CD14-positive monocyte (primary cell): Measurements from ENCODE around the gene AGFG2. TPM values are rescaled to one million over a fixed set of nuclear protein-coding genes. Genes with fewer than 3 reads are reported as not detected.
"Not testable (repeated sequence)": the region's sequence is repeated elsewhere in the genome, so short reads cannot be mapped to it uniquely, and the experiment has no call there.

Source experiments
- DNase-seq, 3 donors: peaks; one replicate each; pipeline ENCODE4 v3.0.0-alpha.2; 2011 to 2022
- H2AFZ ChIP-seq: 2 replicates; pipeline ENCODE4 v1.6.0; 2012; ENCODE audit warnings: mild to moderate bottlenecking, low read depth, low read length, inconsistent platforms; ENCODE audit not compliant: insufficient read depth, poor library complexity, severe bottlenecking
- H3K27ac ChIP-seq, 2 donors: 1 replicate in 1 of 2; 2 replicates in 1 of 2; pipeline ENCODE4 v1.5.1; 2012 to 2013; ENCODE audit warnings: low read length in 2 of 2, control low read depth in 1 of 2, inconsistent platforms in 1 of 2, low read depth in 1 of 2, mild to moderate bottlenecking in 1 of 2
- H3K27me3 ChIP-seq, 2 donors: one replicate each; pipeline versions ENCODE4 v1.6.0 to v1.6.1; 2011 to 2013; ENCODE audit warnings: low read length in 2 of 2; ENCODE audit not compliant: control insufficient read depth in 2 of 2, insufficient read depth in 2 of 2
- H3K36me3 ChIP-seq, 2 donors: replicated peaks in 1 of 2; 1 replicate in 1 of 2; 2 replicates in 1 of 2; pipeline versions ENCODE4 v1.5.1 to v1.6.1; 2012 to 2013; ENCODE audit warnings: low read length in 2 of 2, control low read depth in 1 of 2, inconsistent platforms in 1 of 2, mild to moderate bottlenecking in 1 of 2; ENCODE audit not compliant: insufficient read depth in 2 of 2, control insufficient read depth in 1 of 2
- H3K4me1 ChIP-seq, 2 donors: 1 replicate in 1 of 2; 2 replicates in 1 of 2; pipeline versions ENCODE4 v1.5.1 to v1.6.1; 2012 to 2013; ENCODE audit warnings: low read length in 2 of 2, control low read depth in 1 of 2, inconsistent platforms in 1 of 2, mild to moderate bottlenecking in 1 of 2, moderate library complexity in 1 of 2; ENCODE audit not compliant: insufficient read depth in 2 of 2, control insufficient read depth in 1 of 2
- H3K4me2 ChIP-seq: replicated peaks from 2 replicates; pipeline ENCODE3; 2012; ENCODE audit warnings: low read length, moderate library complexity, mild to moderate bottlenecking; ENCODE audit not compliant: poor library complexity, severe bottlenecking; ENCODE audit errors: extremely low read depth
- H3K4me3 ChIP-seq, 3 experiments: fragments of 200-600 bp in 1 of 3; sonication (generic) in 1 of 3; replicated peaks in 1 of 3; 1 replicate in 2 of 3; 2 replicates in 1 of 3; pipeline ENCODE4 v1.5.1; 2011 to 2013; ENCODE audit warnings: low read length in 3 of 3, mild to moderate bottlenecking in 3 of 3, control low read depth in 2 of 3, low read depth in 2 of 3, inconsistent platforms in 1 of 3, moderate library complexity in 1 of 3
- H3K79me2 ChIP-seq: 2 replicates; pipeline ENCODE4 v1.6.0; 2012; ENCODE audit warnings: mild to moderate bottlenecking, control low read depth, inconsistent platforms, low read length, moderate library complexity; ENCODE audit not compliant: insufficient read depth
- H3K9ac ChIP-seq: 2 replicates; pipeline ENCODE4 v1.6.0; 2017; ENCODE audit warnings: low read length, mild to moderate bottlenecking; ENCODE audit not compliant: insufficient read depth, poor library complexity, severe bottlenecking
- H3K9me3 ChIP-seq, 2 donors: replicated peaks in 1 of 2; 1 replicate in 1 of 2; 2 replicates in 1 of 2; pipeline versions ENCODE4 v1.5.1 to v1.6.1; 2012 to 2013; ENCODE audit warnings: low read length in 2 of 2, control low read depth in 1 of 2; ENCODE audit not compliant: control insufficient read depth in 1 of 2, insufficient read depth in 1 of 2
- H4K20me1 ChIP-seq: 2 replicates; pipeline ENCODE4 v1.6.0; 2012; ENCODE audit warnings: mild to moderate bottlenecking, low read length, control low read depth, moderate library complexity; ENCODE audit not compliant: insufficient read depth
- H3K27ac Mint-ChIP-seq, 7 donors: one replicate each; pipeline ENCODE4 v1.8.0; 2020; ENCODE audit warnings: mild to moderate bottlenecking in 7 of 7, mixed read lengths in 7 of 7, moderate library complexity in 6 of 7, inconsistent platforms in 2 of 7
- H3K27me3 Mint-ChIP-seq, 3 donors: one replicate each; pipeline ENCODE4 v1.8.0; 2021 to 2022; ENCODE audit warnings: low read depth in 3 of 3, mild to moderate bottlenecking in 3 of 3, mixed read lengths in 3 of 3, moderate library complexity in 3 of 3, inconsistent platforms in 1 of 3
- H3K36me3 Mint-ChIP-seq, 2 donors: one replicate each; pipeline ENCODE4 v1.8.0; 2020; ENCODE audit warnings: mixed read lengths in 2 of 2, inconsistent platforms in 1 of 2, mild to moderate bottlenecking in 1 of 2
- H3K4me1 Mint-ChIP-seq: one replicate; pipeline ENCODE4 v1.8.0; 2020; ENCODE audit warnings: mild to moderate bottlenecking, mixed read lengths
- H3K4me3 Mint-ChIP-seq, 2 donors: one replicate each; pipeline ENCODE4 v1.8.0; 2020; ENCODE audit warnings: mild to moderate bottlenecking in 2 of 2, mixed read lengths in 2 of 2, moderate library complexity in 1 of 2
- H3K9me3 Mint-ChIP-seq, 7 donors: one replicate each; pipeline ENCODE4 v1.8.0; 2020 to 2022; ENCODE audit warnings: mixed read lengths in 7 of 7, mild to moderate bottlenecking in 6 of 7, moderate library complexity in 6 of 7, inconsistent platforms in 2 of 7
- CTCF ChIP-seq: fragments of 200-600 bp; IDR thresholded peaks from one replicate; pipeline ENCODE4 v1.8.0; 2022; ENCODE audit warnings: antibody characterized with exemption, mild to moderate bottlenecking
- WGBS: methylation state at CpG from one replicate; pipeline ENCODE4 v1.1.5; 2013; ENCODE audit warnings: missing lambda C conversion rate; ENCODE audit not compliant: insufficient coverage; 5-methylcytosine and 5-hydroxymethylcytosine counted together
- intact Hi-C, 2 donors: fragments of 100-400 bp; cut with micrococcal nuclease; formaldehyde crosslinking; loops; one replicate each; pipeline versions ENCODE4 v1.15.0 to v1.15.1; 2023
- polyA plus RNA-seq, 3 donors: library from polyadenylated mRNA; depleted of rRNA in 1 of 3; unstranded in 2 of 3; stranded (reverse) in 1 of 3; fragments of 300-500 nt in 2 of 3; fragments of >200 nt in 1 of 3; fragmentation: Illumina TruSeq in 2 of 3; gene quantifications; 1 replicate in 2 of 3; 2 replicates in 1 of 3; pipeline ENCODE4 v1.2.3, GENCODE V29; 2012 to 2021

Gene AGFG2
- polyA plus RNA-seq, 3 donors: 1.3 to 1.8 (median 1.8) TPM

DNA sequence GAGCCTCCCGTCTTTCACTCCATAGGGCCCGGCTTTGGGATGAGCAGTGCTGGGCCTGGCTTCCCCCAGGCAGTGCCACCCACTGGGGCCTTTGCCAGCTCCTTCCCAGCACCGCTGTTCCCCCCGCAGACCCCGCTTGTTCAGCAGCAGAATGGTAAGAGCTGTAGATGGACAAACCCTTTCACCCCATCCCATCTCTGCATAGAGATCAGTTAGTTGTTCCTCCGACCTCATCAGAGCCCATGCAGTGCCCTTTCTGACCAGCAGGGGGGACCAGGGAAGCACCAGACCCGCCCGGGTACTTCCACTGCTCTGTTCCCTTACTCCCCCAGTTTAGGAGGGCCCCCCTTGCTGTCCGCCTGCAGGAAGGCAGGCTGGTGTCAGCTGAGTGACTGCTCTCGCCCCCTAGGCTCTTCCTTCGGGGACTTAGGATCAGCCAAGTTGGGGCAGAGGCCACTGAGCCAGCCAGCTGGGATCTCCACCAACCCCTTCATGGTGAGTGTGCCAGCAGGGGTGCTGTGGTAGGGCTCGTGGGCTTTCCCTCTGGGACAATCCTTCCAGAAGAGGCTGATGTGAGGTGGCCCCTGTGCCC lies 24.9 kb downstream of the AGFG2 start:
- H3K79me2 ChIP-seq: no peaks in the 10 kb centered on the region
- DNase-seq: peak in 2 of 3 donors; percentile 65 to 69
- Mint-ChIP-seq H3K4me1 (peaks cover 10% of the 10 kb centered on the region), H3K27ac (peak overlapping the region in 1 of 7 donors; percentile 28), H3K9me3 (peaks cover 0 to 3% (median 0%) of the 10 kb centered on the region in 7 donors), H3K36me3 (peaks cover 12 to 16% of the 10 kb centered on the region in 2 donors), H3K4me3 (peak overlapping the region in 1 of 2 donors; percentile 59), H3K27me3 (peaks cover 0 to 7% (median 2%) of the 10 kb centered on the region in 3 donors)
- intact Hi-C loops: loop anchor here in 1 of 2 donors (5.0 kb wide), 1 partner anchor 97 kb away; no protein-coding TSS in a partner anchor
- H3K4me3 ChIP-seq: no peak overlapping the region
- peak; percentile 97 for TF ChIP-seq CTCF
- H3K36me3 ChIP-seq: no peaks in the 10 kb centered on the region
- WGBS: 26% methylated on average over 12 of the region's 12 CpGs
- H3K9me3 ChIP-seq: no peaks in the 10 kb centered on the region
- H3K27me3 ChIP-seq: peaks cover 0 to 2% of the 10 kb centered on the region in 2 donors
- H3K4me1 ChIP-seq: peaks cover 0 to 10% of the 10 kb centered on the region in 2 donors
- H3K27ac ChIP-seq: no peak overlapping the region
- peak overlapping the region; percentile 41 for H2AFZ ChIP-seq
- peaks cover 6% of the 10 kb centered on the region for H4K20me1 ChIP-seq
- H3K4me2 ChIP-seq: no peak overlapping the region
- no peak overlapping the region for H3K9ac ChIP-seq

DNA sequence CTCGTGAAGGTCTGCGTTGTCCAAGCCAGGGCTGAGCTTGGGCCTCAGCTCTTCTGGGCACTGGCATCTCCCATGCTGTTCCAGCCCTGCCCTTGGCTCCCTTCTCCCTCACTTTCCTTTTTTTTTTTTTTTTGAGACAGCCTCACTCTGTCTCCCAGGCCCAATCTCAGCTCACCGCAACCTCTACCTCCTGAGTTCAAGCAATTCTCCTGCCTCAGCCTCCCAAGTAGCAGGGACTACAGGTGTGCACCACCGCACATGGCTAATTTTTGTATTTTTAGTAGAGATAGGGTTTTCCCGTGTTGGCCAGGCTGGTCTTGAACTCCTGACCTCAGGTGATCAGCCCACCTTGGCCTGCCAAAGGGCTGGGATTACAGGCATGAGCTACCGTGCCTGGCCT lies 25.4 kb downstream of the AGFG2 start:
- H3K4me3 Mint-ChIP-seq, H3K4me3 ChIP-seq, H3K79me2 ChIP-seq, H3K4me2 ChIP-seq, H3K9me3 Mint-ChIP-seq, H3K27me3 ChIP-seq, H3K27ac ChIP-seq, H3K9ac ChIP-seq, H3K36me3 ChIP-seq, DNase-seq, H2AFZ ChIP-seq, H3K9me3 ChIP-seq: not testable (repeated sequence)
- Mint-ChIP-seq H3K4me1 (peaks cover 15% of the 10 kb centered on the region), H3K27me3 (peaks cover 4 to 12% (median 7%) of the 10 kb centered on the region in 3 donors), H3K36me3 (peaks cover 10 to 16% of the 10 kb centered on the region in 2 donors), H3K27ac (peak overlapping the region in 1 of 7 donors; percentile 28)
- intact Hi-C loops: loop anchor here in 1 of 2 donors (5.0 kb wide), 1 partner anchor 97 kb away; no protein-coding TSS in a partner anchor
- Histone ChIP-seq H3K4me1 (peaks cover 4 to 15% of the 10 kb centered on the region in 2 donors), H4K20me1 (peaks cover 11% of the 10 kb centered on the region)
- 77% methylated on average over 3 of the region's 6 CpGs for WGBS
